HG03095 (cell line): Measurements from ENCODE around the gene COLGALT1.

Experiments
- ATAC-seq: cut with Tn5 transposase; IDR thresholded peaks from one replicate; pipeline ENCODE4 v1.9.1; 2021; ENCODE audit warnings: moderate library complexity; ENCODE audit not compliant: unreplicated experiment

Gene COLGALT1

DNA sequence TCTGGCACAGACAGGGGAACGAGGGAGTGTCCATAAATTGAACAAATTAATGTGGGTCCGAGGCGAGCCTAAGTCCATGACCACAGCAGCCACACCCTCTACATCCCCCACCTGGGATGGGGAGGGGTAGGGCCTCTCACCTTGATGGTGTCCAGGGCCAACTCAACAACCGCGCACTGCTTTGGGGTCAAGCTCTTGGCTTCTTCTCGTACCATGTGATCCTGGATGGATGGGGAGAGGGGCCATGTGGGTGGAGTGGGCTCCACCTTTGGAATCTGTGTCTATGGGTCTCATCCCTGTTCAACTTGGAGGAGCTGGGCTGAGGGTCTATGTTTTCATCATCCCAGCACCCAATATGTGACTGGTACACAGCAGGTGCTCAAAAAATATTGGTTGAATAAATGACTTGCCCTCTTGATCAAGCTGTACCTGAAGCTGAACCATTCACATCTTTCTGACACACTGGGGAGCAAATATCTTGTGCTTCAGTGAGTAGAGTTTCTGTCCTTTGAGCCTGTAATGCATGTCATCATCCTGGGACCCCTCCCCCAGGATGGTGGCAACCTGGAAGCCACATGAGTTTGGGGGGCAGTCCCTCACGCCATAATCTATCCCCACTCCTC lies 62.9 kb downstream of the COLGALT1 start:
- ATAC-seq: no peak

DNA sequence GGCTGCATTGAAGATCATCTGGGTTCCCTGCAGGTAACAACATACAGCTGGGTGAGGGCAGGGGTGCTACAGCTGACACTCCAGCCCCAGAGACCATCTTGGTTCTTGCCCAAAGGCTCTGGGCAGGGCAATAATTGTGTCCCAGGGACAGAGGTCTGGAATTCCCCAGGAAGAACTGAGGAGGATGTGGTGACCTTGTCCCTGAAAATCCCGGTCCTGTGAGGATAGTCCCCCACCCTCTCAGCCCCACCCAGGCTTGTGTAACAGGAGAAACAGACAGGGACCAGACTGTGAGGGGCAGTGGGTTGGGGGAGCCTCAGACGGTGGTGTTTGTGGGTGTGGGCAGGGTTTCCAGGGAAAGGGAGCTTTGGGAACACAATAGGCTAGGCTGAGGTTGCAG lies 63.5 kb downstream of the COLGALT1 start:
- no peak for ATAC-seq

DNA sequence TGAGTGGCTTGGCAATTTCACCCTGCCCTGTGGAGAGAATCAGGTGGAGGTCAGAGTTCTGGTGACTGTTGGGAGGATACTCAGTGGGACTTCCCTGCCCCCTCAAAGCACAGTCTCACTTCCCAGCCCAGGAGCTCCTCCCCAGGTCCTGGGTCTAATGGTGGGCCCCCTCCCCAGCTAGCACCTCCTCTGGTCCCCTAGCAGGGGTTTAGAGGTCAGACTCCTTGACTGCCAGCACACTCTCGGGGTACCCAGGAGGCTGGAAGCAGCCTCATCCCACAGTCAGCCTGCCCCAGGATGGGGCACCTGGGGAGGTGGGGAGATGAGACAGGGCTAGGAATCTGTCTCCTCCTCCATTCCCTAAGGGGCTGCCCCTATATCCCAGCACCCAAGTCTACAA lies 65.2 kb downstream of the COLGALT1 start:
- no peak for ATAC-seq

DNA sequence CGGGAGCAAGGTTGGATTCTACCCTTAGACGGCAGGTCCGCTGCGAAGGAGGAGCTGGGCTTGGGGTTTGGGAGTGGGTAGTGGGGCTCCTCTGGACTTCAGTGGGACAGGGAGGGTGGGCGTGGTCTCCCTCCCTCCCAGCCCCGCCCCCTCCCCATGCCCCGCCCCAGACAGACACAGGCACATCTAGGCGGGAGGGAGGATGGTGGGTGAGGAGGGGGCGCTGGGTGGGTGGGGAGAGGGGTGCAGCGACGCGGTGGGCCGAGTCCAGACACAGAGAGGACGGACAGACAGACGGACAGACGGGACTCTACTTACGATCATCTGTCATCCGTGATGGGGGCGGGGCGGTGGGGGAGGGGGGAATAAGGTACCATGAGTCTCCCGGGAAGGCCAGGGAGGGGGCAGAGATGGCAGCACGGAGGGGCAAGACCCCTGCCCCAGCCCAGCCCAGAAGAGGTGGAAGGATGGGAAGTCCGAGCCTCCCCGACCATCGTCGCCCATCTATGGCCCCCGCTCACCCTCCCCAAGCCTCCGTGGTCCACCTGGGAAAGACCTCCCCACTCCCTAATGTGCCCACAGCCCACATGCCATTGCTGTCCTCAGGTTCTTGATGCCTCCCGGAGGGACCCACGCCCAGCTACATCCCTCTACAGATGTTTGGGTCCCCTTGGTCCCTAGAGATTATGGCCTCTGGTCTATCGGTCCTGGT lies 67.9 kb downstream of the COLGALT1 start:
- ATAC-seq: no peak

DNA sequence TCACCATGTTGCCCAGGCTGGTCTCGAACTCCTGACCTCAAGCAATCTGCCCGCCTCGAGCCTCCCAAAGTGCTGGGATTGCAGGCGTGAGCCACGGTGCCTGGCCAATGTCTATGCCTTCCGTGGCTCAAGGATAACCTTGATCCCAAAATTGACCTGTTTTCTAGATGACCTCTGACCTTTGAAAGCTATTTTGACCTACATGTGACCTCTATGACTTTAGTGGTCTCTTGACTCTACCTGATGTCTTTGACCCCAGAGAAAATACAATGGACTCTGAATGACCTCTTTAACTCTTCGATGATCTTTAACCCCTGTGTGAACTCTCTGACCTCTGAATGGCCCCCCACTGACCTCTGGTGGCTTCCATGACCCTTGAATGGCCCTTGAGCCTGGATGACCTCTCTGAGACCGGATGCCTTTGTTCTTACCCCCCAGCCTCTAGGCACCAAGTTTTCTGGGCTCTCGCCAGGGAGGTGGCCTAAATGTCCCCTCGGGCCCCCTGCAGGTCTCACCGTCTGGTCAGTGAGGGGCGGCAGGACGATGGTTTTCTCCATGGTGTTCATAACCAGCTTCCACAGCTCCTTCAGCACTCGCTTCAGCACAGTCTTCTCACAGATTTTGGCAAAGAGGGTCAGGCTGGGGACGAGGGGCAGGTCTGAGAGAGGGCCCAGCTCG lies 69.0 kb downstream of the COLGALT1 start:
- no peak for ATAC-seq

DNA sequence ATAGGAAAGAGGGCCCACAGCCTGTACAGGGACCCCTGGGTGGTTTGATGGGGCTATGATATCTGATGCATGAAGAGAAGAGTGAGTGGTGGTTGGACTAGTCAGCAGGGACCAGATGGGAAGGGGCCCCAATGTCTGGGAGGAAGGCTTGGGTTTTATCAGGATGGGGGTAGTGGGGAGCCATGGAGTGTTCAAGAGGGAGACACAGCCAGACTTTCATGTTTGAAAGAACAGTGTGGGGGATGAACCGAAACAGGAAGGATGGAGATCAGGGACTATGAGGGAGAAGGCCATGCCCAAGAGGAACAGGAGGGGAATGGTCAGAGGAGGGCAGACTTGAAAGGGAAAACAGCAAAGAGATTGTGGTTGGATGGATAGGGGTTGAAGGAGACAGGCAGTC lies 69.6 kb downstream of the COLGALT1 start:
- no peak for ATAC-seq

DNA sequence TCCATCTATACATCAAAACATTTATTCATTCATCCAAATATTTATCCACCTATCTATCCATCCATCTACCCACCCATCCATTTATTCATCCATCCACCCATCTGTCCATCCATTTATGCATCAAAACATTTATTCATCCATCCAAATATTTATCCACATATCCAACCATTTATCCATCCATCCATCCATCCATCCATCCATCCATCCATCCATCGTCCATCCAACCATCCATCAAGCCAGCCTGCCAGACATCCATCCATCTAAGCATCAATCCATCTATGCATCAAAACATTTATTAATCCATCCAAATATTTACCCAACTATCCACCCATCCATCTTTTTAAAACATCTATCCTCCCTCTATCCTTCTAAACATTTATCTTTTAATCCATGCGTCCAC lies 70.5 kb downstream of the COLGALT1 start:
- no peak for ATAC-seq

DNA sequence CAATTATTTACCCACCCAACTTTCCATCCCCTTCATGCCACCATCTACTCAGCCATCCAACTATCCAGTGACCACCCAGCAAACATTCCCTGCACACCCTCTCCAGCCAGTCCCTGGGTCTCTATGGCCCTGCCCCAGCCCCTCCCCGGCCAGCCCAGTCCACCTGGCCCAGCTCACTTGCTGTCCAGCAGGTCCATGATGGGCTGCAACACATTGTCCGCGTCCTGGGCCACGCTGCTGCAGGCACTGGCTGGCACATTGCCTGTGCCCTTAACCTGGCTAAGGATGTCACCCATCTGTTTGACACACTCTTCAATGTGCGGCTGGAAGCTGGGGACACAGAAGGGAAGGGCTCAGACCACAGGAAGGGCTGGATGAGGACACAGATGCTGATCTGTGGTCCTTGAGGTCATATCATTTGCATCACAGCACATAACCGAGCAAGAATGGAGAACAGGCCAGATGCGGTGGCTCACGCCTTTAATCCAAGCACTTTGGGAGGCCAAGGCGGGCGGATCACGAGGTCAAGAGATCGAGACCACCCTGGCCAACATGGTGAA lies 71.1 kb downstream of the COLGALT1 start:
- ATAC-seq: no peak

DNA sequence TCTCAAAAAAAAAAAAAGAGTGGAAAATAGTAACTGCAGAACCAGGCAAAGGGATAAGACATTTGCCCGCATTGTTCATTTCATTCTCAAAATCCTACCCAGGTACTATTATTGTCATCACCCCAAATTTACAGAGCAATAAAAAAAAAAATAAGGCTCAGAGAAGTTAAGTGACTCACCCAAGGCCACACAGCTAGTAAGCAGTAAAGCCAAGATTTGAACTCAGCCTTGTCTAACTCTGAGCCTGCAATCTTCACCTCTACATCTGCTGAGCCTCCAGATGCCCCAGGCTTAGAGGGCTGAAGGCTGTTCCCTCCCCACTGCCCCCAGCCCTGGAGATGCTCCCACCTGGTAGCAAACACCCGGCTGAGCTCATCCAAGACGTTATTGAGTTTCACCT lies 71.7 kb downstream of the COLGALT1 start:
- no peak for ATAC-seq

DNA sequence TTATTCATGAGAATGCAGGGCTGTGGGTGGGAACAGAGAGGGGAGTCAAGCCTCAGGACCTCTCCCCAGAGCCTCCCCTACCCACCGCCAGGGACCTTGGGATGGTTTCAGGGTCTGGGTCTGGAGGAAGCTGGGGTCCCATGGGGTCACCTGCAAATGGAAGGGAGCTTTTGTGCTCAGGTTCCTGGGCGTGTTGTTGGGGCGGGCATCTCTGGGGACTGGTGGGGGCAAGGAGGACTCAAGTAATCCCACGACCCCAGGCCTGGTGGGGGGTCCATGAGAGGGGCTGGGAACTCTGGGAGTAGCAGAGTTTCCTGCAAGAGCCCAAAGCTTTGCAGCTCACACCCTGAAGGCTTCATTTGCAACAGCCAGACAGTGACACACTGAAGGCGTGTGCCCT lies 72.5 kb downstream of the COLGALT1 start:
- no peak for ATAC-seq

DNA sequence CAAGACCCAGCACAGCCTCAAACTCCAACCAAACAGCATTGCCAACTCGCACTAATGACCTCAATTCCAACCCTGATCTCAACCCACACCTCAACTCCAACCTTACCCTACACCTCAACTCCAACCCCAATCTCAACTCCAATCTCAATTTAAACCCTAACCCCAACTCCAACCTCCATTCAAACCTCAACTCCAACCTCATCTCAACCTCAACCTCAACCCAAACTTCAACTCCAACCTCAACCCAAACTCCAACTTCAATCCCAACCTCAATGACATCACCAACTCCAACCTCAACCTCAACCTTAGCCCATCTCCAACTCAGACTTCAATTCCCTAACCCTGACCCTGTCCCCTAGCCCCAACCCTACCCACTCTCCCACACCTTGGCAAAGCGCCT lies 74.3 kb downstream of the COLGALT1 start:
- ATAC-seq: no peak

DNA sequence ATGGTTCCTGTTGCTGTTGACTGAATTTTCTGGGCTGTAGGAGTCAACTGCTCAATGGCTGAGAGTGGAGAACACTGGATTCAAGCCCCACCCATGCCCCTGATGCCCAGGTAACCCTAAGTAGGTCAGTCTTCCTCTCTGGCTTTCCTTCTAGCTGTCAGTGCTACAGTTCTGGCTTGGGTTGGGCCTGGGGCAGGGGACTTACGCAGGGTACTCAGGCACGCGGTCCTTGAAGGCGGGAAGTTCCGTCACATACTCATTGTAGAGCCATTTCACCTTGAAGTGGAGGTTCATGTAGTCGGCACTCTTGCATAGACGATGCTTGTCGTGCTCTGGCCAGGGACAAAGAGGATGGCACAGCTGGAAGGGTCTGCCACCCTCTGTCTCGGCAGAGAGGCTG lies 77.1 kb downstream of the COLGALT1 start:
- ATAC-seq: no peak
